Measurements from ENCODE around the gene VAV3. TPM values are rescaled to one million over a fixed set of nuclear protein-coding genes. Genes with fewer than 3 reads are reported as not detected.

VAV3 gene
- total and polyA plus RNA-seq, 10 donors, result 10.5 to 63.0 (median 38.8) TPM

DNA sequence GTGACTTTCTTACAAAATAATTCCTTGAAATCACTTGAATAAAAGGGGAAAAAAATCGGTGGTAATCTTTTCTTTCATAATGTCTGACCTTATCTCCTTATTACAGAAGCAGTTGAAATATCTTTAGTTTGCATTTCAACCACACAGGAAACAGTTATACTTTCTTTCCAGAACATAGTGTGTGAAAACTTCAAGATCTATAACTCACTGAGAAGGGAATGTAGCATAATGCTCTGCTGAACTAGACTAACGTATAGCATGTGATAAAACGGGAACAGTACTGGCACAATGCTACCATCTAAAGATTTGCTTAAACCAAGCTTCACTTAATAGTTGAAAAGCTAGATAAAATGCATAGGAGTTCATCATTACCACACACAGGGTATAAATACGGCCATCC, 45.0 kb downstream of the VAV3 start:
- peaks cover 13 to 82% (median 33%) of the 10 kb centered on the region in 6 donors for H3K4me1 ChIP-seq
- 17 to 33% (median 21%) methylated on average over 4 of the region's 4 CpGs for WGBS, 5 donors
- H3K27ac ChIP-seq, result peak overlapping the region in 6 of 8 donors; percentile 21 to 66 (median 51)
- intact Hi-C loops (cut with DNase I; ENCODE audit: low total_unique reads), result no loop called here
- DNase-seq, result no peak
- peaks cover 0 to 4% (median 0%) of the 10 kb centered on the region in 8 donors for H3K9me3 ChIP-seq
- no peaks in the 10 kb centered on the region for H3K27me3 ChIP-seq (replicated peaks in 1 of 7)
- no peaks in the 10 kb centered on the region for H3K36me3 ChIP-seq
- H3K4me3 ChIP-seq, result no peak overlapping the region
- TF ChIP-seq POLR2A (IDR thresholded peaks at IDR 0.05) (no peak), POLR2AphosphoS5 (IDR thresholded peaks at IDR 0.05) (no peak)
- TF ChIP-seq, protein P1, sequence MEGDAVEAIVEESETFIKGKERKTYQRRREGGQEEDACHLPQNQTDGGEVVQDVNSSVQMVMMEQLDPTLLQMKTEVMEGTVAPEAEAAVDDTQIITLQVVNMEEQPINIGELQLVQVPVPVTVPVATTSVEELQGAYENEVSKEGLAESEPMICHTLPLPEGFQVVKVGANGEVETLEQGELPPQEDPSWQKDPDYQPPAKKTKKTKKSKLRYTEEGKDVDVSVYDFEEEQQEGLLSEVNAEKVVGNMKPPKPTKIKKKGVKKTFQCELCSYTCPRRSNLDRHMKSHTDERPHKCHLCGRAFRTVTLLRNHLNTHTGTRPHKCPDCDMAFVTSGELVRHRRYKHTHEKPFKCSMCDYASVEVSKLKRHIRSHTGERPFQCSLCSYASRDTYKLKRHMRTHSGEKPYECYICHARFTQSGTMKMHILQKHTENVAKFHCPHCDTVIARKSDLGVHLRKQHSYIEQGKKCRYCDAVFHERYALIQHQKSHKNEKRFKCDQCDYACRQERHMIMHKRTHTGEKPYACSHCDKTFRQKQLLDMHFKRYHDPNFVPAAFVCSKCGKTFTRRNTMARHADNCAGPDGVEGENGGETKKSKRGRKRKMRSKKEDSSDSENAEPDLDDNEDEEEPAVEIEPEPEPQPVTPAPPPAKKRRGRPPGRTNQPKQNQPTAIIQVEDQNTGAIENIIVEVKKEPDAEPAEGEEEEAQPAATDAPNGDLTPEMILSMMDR (IDR thresholded peaks at IDR 0.05 in 8 of 11, conservative IDR thresholded peaks at IDR 0.05 in 3 of 11), result no peak

- Histone ChIP-seq H3K27me3 (replicated peaks in 1 of 7) (no peaks in the 10 kb centered on the region), H3K4me1 (peaks cover 11 to 87% (median 46%) of the 10 kb centered on the region in 6 donors), H3K9me3 (peaks cover 0 to 4% (median 0%) of the 10 kb centered on the region in 8 donors), H3K4me3 (peak overlapping the region in 1 of 8 donors; percentile 14), H3K36me3 (no peaks in the 10 kb centered on the region), H3K27ac (peak overlapping the region in 7 of 8 donors; percentile 52 to 82 (median 69))
- intact Hi-C loops (cut with DNase I; ENCODE audit: low total_unique reads), result no loop called here
- TF ChIP-seq POLR2A (IDR thresholded peaks at IDR 0.05) (no peak), POLR2AphosphoS5 (IDR thresholded peaks at IDR 0.05) (no peak)
- TF ChIP-seq, protein P1 (IDR thresholded peaks at IDR 0.05 in 8 of 11, conservative IDR thresholded peaks at IDR 0.05 in 3 of 11), result no peak
- no peak for DNase-seq
- WGBS, 5 donors, result 48 to 82% (median 74%) methylated on average over 7 of the region's 7 CpGs
These were observed 50.7 kb downstream of the VAV3 start for GRCh38 chr1:107914119-107914765.

DNA sequence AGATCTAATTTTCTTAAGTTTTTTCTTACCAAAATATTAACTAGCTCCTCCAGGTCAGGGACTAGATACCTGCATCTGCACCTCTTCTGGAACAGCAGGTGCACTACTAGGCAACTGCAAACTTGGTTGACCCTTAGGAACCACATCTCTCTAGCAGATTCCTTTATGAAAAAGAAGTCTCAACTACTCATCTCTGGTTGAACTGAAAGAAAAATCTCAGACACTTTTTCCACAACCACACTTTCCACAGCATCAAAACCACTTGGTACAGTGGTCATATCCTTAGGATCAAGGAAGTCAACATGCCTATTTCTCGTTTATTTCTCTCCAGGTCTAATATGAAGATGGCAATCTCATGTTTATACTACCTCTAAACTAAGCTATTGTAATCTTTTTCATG, 52.3 kb downstream of the VAV3 start:
- Histone ChIP-seq H3K9me3 (no peaks in the 10 kb centered on the region), H3K27me3 (replicated peaks in 1 of 7) (no peaks in the 10 kb centered on the region), H3K36me3 (no peaks in the 10 kb centered on the region), H3K4me1 (peaks cover 11 to 89% (median 53%) of the 10 kb centered on the region in 6 donors), H3K4me3 (no peak overlapping the region), H3K27ac (peak overlapping the region in 6 of 8 donors; percentile 52 to 82 (median 72))
- TF ChIP-seq POLR2AphosphoS5 (IDR thresholded peaks at IDR 0.05) (no peak), POLR2A (IDR thresholded peaks at IDR 0.05) (no peak)
- TF ChIP-seq, protein P1 (IDR thresholded peaks at IDR 0.05 in 8 of 11, conservative IDR thresholded peaks at IDR 0.05 in 3 of 11), result no peak
- WGBS, 5 donors, result 15 to 33% (median 27%) methylated on average over 1 of the region's 1 CpG
- DNase-seq, result no peak
- intact Hi-C loops (cut with DNase I; ENCODE audit: low total_unique reads), result no loop called here

DNA sequence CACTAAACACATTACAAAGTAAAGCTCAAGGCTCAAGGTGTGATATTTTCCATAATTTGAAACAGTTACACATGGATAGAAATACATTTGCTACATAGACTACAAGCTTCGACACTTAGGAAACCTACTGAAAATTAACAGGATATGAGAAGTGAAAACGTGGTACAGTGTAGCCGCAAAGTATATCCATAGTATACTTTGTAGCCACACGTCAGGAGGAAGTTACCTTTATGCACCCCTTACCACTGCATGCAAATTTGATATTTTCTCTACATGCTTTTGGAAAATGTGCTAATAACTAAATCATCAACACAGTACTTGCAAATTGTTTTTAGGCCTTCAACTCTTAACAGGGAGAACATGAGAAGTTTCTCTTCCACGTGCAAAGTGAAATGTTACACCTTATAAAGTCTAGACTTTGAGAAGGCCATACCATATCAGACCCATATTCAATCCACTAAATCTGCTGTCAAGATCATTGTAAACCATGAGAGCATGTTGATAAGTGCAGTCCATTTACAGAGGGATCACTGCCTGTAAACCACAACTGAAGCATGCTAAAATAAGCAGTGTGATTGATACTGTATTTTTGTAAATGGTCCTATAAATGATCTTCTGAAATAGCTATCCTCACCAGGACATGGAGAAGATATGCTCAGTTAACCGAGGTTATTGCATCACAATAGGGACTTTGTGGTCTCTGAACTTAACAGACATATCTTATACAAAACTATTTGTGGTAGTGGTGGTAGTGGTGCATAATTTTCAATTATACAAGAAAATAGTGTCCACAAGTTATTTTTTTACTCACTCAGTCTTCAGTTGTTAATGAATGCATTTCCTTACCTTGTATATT, 64.7 kb downstream of the VAV3 start:
- intact Hi-C loops (cut with DNase I; ENCODE audit: low total_unique reads), result no loop called here
- Histone ChIP-seq H3K9me3 (no peaks in the 10 kb centered on the region), H3K27ac (peak overlapping the region in 4 of 8 donors; percentile 42 to 82 (median 68)), H3K4me1 (peaks cover 25 to 96% (median 69%) of the 10 kb centered on the region in 6 donors), H3K36me3 (no peaks in the 10 kb centered on the region), H3K27me3 (replicated peaks in 1 of 7) (no peaks in the 10 kb centered on the region), H3K4me3 (no peak overlapping the region)
- 26 to 37% (median 29%) methylated on average over 6 of the region's 6 CpGs for WGBS, 5 donors
- TF ChIP-seq POLR2A (IDR thresholded peaks at IDR 0.05) (no peak), POLR2AphosphoS5 (IDR thresholded peaks at IDR 0.05) (no peak)
- TF ChIP-seq, protein P1 (IDR thresholded peaks at IDR 0.05 in 8 of 11, conservative IDR thresholded peaks at IDR 0.05 in 3 of 11), result no peak
- DNase-seq, result no peak

Data from spleen (tissue), 11 donors.